ENCODE data around the gene EDEM3. TPM values are rescaled to one million over a fixed set of nuclear protein-coding genes. Genes with fewer than 3 reads are reported as not detected.
"Not testable (repeated sequence)": the region's sequence is repeated elsewhere in the genome, so short reads cannot be mapped to it uniquely, and the experiment has no call there.

Gene EDEM3
- total RNA-seq, 2 experiments from 2014 or later: 39.3 to 42.9 TPM

- ChIA-PET CTCF (no interaction called here), POLR2A (no interaction called here)
- no peak for DNase-seq
- no peak overlapping the region for H3K27ac Mint-ChIP-seq
- no peaks in the 10 kb centered on the region for H3K9me3 Mint-ChIP-seq
- H3K27me3 Mint-ChIP-seq: peaks cover 4% of the 10 kb centered on the region
- no peak overlapping the region for H3K4me3 Mint-ChIP-seq
- H3K36me3 Mint-ChIP-seq (ENCODE audit: low read depth): no peaks in the 10 kb centered on the region
- H3K4me1 Mint-ChIP-seq: peaks cover 3% of the 10 kb centered on the region
Measured at GRCh38 chr1:184764483-184764882, 9.8 kb upstream of the EDEM3 start.

- H3K36me3 Mint-ChIP-seq (ENCODE audit: low read depth); H3K4me3 Mint-ChIP-seq; H3K9me3 Mint-ChIP-seq; H3K27ac Mint-ChIP-seq; POLR2A ChIA-PET; CTCF ChIA-PET; DNase-seq; H3K4me1 Mint-ChIP-seq; H3K27me3 Mint-ChIP-seq: not testable (repeated sequence)
Measured at GRCh38 chr1:184763520-184763919, 8.9 kb upstream of the EDEM3 start.

- CTCF ChIA-PET: no interaction called here
- Mint-ChIP-seq H3K27me3 (peaks cover 3% of the 10 kb centered on the region), H3K4me3 (no peak overlapping the region), H3K36me3 (ENCODE audit: low read depth) (no peaks in the 10 kb centered on the region), H3K9me3 (no peaks in the 10 kb centered on the region), H3K4me1 (peaks cover 4% of the 10 kb centered on the region), H3K27ac (no peak overlapping the region)
- no peak for DNase-seq
- POLR2A ChIA-PET: no interaction called here
Measured at GRCh38 chr1:184761969-184762485, 7.4 kb upstream of the EDEM3 start.

GRCh38 chr1:184759651-184760050 is 5.0 kb upstream of the EDEM3 start:
- Mint-ChIP-seq H3K27ac (no peak overlapping the region), H3K36me3 (ENCODE audit: low read depth) (no peaks in the 10 kb centered on the region), H3K4me3 (no peak overlapping the region), H3K9me3 (no peaks in the 10 kb centered on the region), H3K27me3 (peaks cover 4% of the 10 kb centered on the region), H3K4me1 (peaks cover 19% of the 10 kb centered on the region)
- CTCF ChIA-PET: no interaction called here
- DNase-seq: no peak
- POLR2A ChIA-PET: no interaction called here

GRCh38 chr1:184759112-184759511 is 4.5 kb upstream of the EDEM3 start:
- H3K27me3 Mint-ChIP-seq: peaks cover 4% of the 10 kb centered on the region
- H3K9me3 Mint-ChIP-seq: no peaks in the 10 kb centered on the region
- POLR2A ChIA-PET: no interaction called here
- H3K36me3 Mint-ChIP-seq (ENCODE audit: low read depth): no peaks in the 10 kb centered on the region
- H3K27ac Mint-ChIP-seq: no peak overlapping the region
- H3K4me3 Mint-ChIP-seq: no peak overlapping the region
- CTCF ChIA-PET: no interaction called here
- H3K4me1 Mint-ChIP-seq: peaks cover 19% of the 10 kb centered on the region
- DNase-seq: no peak

GRCh38 chr1:184757891-184758290 is 3.2 kb upstream of the EDEM3 start:
- H3K36me3 Mint-ChIP-seq (ENCODE audit: low read depth): peaks cover 9% of the 10 kb centered on the region
- CTCF ChIA-PET: interaction anchor here (0.7 kb wide), 1 partner anchor 802 kb away, joined by 3 read pairs; no protein-coding TSS in a partner anchor

GRCh38 chr1:184757406-184757805 is 2.7 kb upstream of the EDEM3 start:
- ChIA-PET CTCF (no interaction called here), POLR2A (no interaction called here)
- H3K9me3 Mint-ChIP-seq: no peaks in the 10 kb centered on the region
- no peak for DNase-seq
- no peak overlapping the region for H3K27ac Mint-ChIP-seq
- H3K36me3 Mint-ChIP-seq (ENCODE audit: low read depth): peaks cover 12% of the 10 kb centered on the region
- H3K4me3 Mint-ChIP-seq: no peak overlapping the region
- peaks cover 4% of the 10 kb centered on the region for H3K27me3 Mint-ChIP-seq
- peaks cover 34% of the 10 kb centered on the region for H3K4me1 Mint-ChIP-seq

More at GRCh38 chr1:184757891-184758290, 3.2 kb upstream of the EDEM3 start:
- no peak overlapping the region for H3K27ac Mint-ChIP-seq
- H3K27me3 Mint-ChIP-seq: peaks cover 4% of the 10 kb centered on the region
- H3K4me3 Mint-ChIP-seq: no peak overlapping the region
- H3K9me3 Mint-ChIP-seq: no peaks in the 10 kb centered on the region
- no peak for DNase-seq
- H3K4me1 Mint-ChIP-seq: peaks cover 29% of the 10 kb centered on the region
- POLR2A ChIA-PET: no interaction called here

GRCh38 chr1:184755226-184756065 is 788 bp upstream of the EDEM3 start:
- H3K27ac Mint-ChIP-seq: peak overlapping the region; percentile 77
- ChIA-PET POLR2A (interaction anchor here (0.6 to 4.9 kb wide), 18 partner anchors 11 to 562 kb away, joined by 3 to 126 read pairs (median 4); partner anchors contain the start of genes IVNS1ABP, NIBAN1 and SWT1), CTCF (interaction anchor here (0.7 to 1.4 kb wide), 8 partner anchors 10 to 1620 kb away, joined by 3 to 5 read pairs (median 4); partner anchors contain the start of genes NIBAN1 and TPR)
- H3K36me3 Mint-ChIP-seq (ENCODE audit: low read depth): peaks cover 14% of the 10 kb centered on the region
- no peaks in the 10 kb centered on the region for H3K9me3 Mint-ChIP-seq
- H3K4me3 Mint-ChIP-seq: peak overlapping the region; percentile 88
- peak; percentile 37 for DNase-seq
- peaks cover 2% of the 10 kb centered on the region for H3K27me3 Mint-ChIP-seq
- peaks cover 48% of the 10 kb centered on the region for H3K4me1 Mint-ChIP-seq

GRCh38 chr1:184753608-184754475 is 816 bp downstream of the EDEM3 start:
- Mint-ChIP-seq H3K9me3 (no peaks in the 10 kb centered on the region), H3K4me1 (peaks cover 57% of the 10 kb centered on the region), H3K27me3 (peaks cover 2% of the 10 kb centered on the region), H3K27ac (peak overlapping the region; percentile 77), H3K36me3 (ENCODE audit: low read depth) (peaks cover 18% of the 10 kb centered on the region), H3K4me3 (peak overlapping the region; percentile 88)
- DNase-seq: peak; percentile 53
- POLR2A ChIA-PET: interaction anchor here (0.7 to 4.9 kb wide), 21 partner anchors 10 to 1621 kb away, joined by 3 to 126 read pairs (median 3); partner anchors contain the start of genes IVNS1ABP, NIBAN1, RNF2 and SWT1
- CTCF ChIA-PET: interaction anchor here (0.6 to 1.5 kb wide), 3 partner anchors 11 to 1395 kb away, joined by 3 to 4 read pairs (median 3); partner anchors contain the start of gene NIBAN1

GRCh38 chr1:184753117-184753516 is 1.5 kb downstream of the EDEM3 start:
- H3K4me3 Mint-ChIP-seq: peak overlapping the region; percentile 88
- no peak for DNase-seq
- CTCF ChIA-PET: interaction anchor here (1.3 to 1.5 kb wide), 2 partner anchors 11 to 402 kb away, joined by 3 read pairs; no protein-coding TSS in a partner anchor
- peak overlapping the region; percentile 77 for H3K27ac Mint-ChIP-seq
- H3K36me3 Mint-ChIP-seq (ENCODE audit: low read depth): peaks cover 20% of the 10 kb centered on the region
- H3K27me3 Mint-ChIP-seq: peaks cover 2% of the 10 kb centered on the region
- peaks cover 61% of the 10 kb centered on the region for H3K4me1 Mint-ChIP-seq
- POLR2A ChIA-PET: interaction anchor here (0.7 to 4.9 kb wide), 9 partner anchors 9 to 564 kb away, joined by 3 to 126 read pairs (median 4); partner anchors contain the start of genes IVNS1ABP, NIBAN1 and RNF2
- H3K9me3 Mint-ChIP-seq: no peaks in the 10 kb centered on the region

GRCh38 chr1:184752656-184753055 is 2.0 kb downstream of the EDEM3 start:
- POLR2A ChIA-PET: interaction anchor here (0.9 to 4.9 kb wide), 8 partner anchors 9 to 565 kb away, joined by 3 to 126 read pairs (median 4); partner anchors contain the start of genes IVNS1ABP, NIBAN1 and RNF2
- Mint-ChIP-seq H3K9me3 (no peaks in the 10 kb centered on the region), H3K36me3 (ENCODE audit: low read depth) (peaks cover 24% of the 10 kb centered on the region), H3K27ac (peak overlapping the region; percentile 77), H3K27me3 (peaks cover 2% of the 10 kb centered on the region), H3K4me1 (peaks cover 64% of the 10 kb centered on the region), H3K4me3 (peak overlapping the region; percentile 88)
- no peak for DNase-seq
- CTCF ChIA-PET: interaction anchor here (1.3 to 1.5 kb wide), 2 partner anchors 10 to 402 kb away, joined by 3 read pairs; no protein-coding TSS in a partner anchor

GRCh38 chr1:184748740-184749139 is 5.9 kb downstream of the EDEM3 start:
- ChIA-PET CTCF (interaction anchor here (1.6 kb wide), 1 partner anchor 85 kb away, joined by 4 read pairs; no protein-coding TSS in a partner anchor), POLR2A (no interaction called here)
- DNase-seq: no peak

More at GRCh38 chr1:184748740-184749139, 5.9 kb downstream of the EDEM3 start:
- H3K27ac Mint-ChIP-seq: no peak overlapping the region
- H3K4me1 Mint-ChIP-seq: peaks cover 82% of the 10 kb centered on the region
- no peaks in the 10 kb centered on the region for H3K9me3 Mint-ChIP-seq
- H3K36me3 Mint-ChIP-seq (ENCODE audit: low read depth): peaks cover 45% of the 10 kb centered on the region
- no peak overlapping the region for H3K4me3 Mint-ChIP-seq
- H3K27me3 Mint-ChIP-seq: no peaks in the 10 kb centered on the region
